A549 (cell line): ENCODE results near the gene AGXT.

ENCODE experiments used
- CTCF ChIP-seq: fragments of >200 bp; sonication (Bioruptor Twin); formaldehyde crosslinking; IDR thresholded peaks from 3 replicates; pipeline ENCODE4 v1.5.1; 2016
- EHMT2 ChIP-seq: fragments of 200-600 bp; sonication (generic); IDR thresholded peaks from 2 replicates; pipeline ENCODE4 v1.6.1; 2016; ENCODE audit warnings: antibody characterized with exemption, low read depth, mild to moderate bottlenecking, moderate library complexity
- ELK1 ChIP-seq: fragments of 150-350 bp; IDR thresholded peaks from 2 replicates; pipeline ENCODE4 v1.6.1; 2014; ENCODE audit warnings: low read depth, mild to moderate bottlenecking, low read length
- EP300 ChIP-seq, 2 experiments: fragments of >200 bp; sonication (Bioruptor Twin); formaldehyde crosslinking; IDR thresholded peaks; 2 replicates in 1 of 2; 3 replicates in 1 of 2; pipeline ENCODE4 v1.6.1; 2016 to 2017
- KDM5A ChIP-seq: fragments of 200-600 bp; sonication (generic); IDR thresholded peaks from 2 replicates; pipeline ENCODE4 v1.6.1; 2016; ENCODE audit warnings: antibody characterized with exemption, mild to moderate bottlenecking
- NPAS2 ChIP-seq: fragments of 250-450 bp; sonication (Bioruptor Pico); IDR thresholded peaks from 2 replicates; pipeline ENCODE4 v1.8.0; 2022; ENCODE audit warnings: mild to moderate bottlenecking, moderate library complexity, borderline replicate concordance
- RAD21 ChIP-seq, 2 experiments: fragments of >200 bp in 1 of 2; sonication (Bioruptor Twin) in 1 of 2; formaldehyde crosslinking in 1 of 2; IDR thresholded peaks in 1 of 2; conservative IDR thresholded peaks in 1 of 2; 2 replicates in 1 of 2; 3 replicates in 1 of 2; pipeline ENCODE4 v1.6.1; 2012 to 2018; ENCODE audit warnings: inconsistent platforms in 1 of 2
- RFX5 ChIP-seq: fragments of 450-650 bp; IDR thresholded peaks from 2 replicates; pipeline ENCODE4 v1.7.1; 2014; ENCODE audit warnings: antibody characterized with exemption, mild to moderate bottlenecking, moderate library complexity
- SMC3 ChIP-seq: fragments of >200 bp; sonication (Bioruptor Twin); formaldehyde crosslinking; IDR thresholded peaks from 3 replicates; pipeline ENCODE4 v1.6.1; 2018; ENCODE audit warnings: inconsistent platforms

GRCh38 chr2:240893363-240893844 is 24.8 kb downstream of the AGXT start:
- no peak for TF ChIP-seq CTCF
- TF ChIP-seq EP300 (IDR thresholded peaks at IDR 0.05) = no peak
- no peak for TF ChIP-seq RAD21 (conservative IDR thresholded peaks at IDR 0.05 in 1 of 2, IDR thresholded peaks at IDR 0.05 in 1 of 2)
- TF ChIP-seq RFX5 = no peak
- no peak for TF ChIP-seq KDM5A
- no peak for TF ChIP-seq NPAS2
- no peak for TF ChIP-seq EHMT2
- TF ChIP-seq SMC3 = no peak
- no peak for TF ChIP-seq ELK1
